Suprapubic skin (tissue), 3 donors: ENCODE measurements around the gene RPS6KA3.

Experiments
- CTCF ChIP-seq, 2 donors: fragments of 200-600 bp in 1 of 2; fragments of 450-650 bp in 1 of 2; sonication (generic) in 1 of 2; IDR thresholded peaks; one replicate each; pipeline ENCODE4 v1.5.1; 2016 to 2019; ENCODE audit warnings: antibody characterized with exemption in 2 of 2, mild to moderate bottlenecking in 1 of 2, moderate library complexity in 1 of 2
- POLR2AphosphoS5 ChIP-seq, 3 donors: sonication (generic); formaldehyde crosslinking; IDR thresholded peaks; one replicate each; pipeline ENCODE4 v1.6.1; 2017; ENCODE audit warnings: antibody characterized with exemption in 3 of 3

DNA sequence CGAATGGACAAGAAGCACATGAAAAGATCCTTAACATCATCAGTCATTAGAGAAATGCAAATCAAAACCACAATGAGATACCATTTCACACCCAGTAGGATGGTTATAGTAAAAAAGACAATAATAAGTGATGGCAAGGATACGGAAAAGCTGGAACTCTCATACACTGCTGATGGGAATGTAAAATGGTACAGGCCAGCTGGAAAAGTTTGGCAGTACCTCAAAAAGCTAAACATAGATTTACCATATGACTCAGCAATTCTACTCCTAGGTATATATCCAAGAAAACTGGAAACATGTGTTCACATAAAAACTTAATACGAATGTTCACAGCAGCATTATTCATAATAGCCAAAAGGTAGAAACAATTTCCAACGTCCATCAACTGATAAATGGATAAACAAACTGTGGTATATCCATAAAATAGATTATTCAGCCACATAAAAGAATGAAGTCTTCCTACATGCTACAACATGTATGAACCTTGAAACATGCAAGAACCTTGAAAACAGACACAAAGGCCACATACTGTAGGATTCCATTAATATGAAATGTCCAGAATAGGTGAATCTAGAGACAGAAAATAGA, 11.9 kb downstream of the RPS6KA3 start:
- TF ChIP-seq CTCF (IDR thresholded peaks at IDR 0.05) (no peak), POLR2AphosphoS5 (IDR thresholded peaks at IDR 0.05) (no peak)
